HG03354 (cell line): ENCODE data around the gene DERA.
"Not testable (repeated sequence)": the region's sequence is repeated elsewhere in the genome, so short reads cannot be mapped to it uniquely, and the experiment has no call there.

Experiments used
- ATAC-seq: cut with Tn5 transposase; IDR thresholded peaks from one replicate; pipeline ENCODE4 v1.9.1; 2021; ENCODE audit warnings: mild to moderate bottlenecking; ENCODE audit not compliant: unreplicated experiment, poor library complexity, severe bottlenecking

Gene DERA

DNA sequence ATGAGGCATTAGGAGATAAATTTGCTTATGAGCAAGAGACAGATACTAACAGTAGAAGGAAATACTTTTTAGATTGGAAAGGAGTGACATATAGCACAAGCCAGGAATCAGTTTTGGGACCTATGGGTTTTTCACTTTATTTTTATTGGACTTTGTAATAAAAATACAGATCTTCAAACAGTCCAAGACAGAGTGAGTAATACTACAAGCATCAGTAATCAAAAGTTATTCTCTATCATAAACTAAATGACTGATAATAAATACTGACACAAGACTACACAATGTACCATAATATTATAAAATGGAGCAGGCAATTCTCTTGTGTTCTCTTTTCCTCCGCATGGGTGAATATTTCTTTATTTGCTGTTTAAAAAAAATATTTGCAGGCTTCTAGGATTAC is 85.8 kb downstream of the DERA start:
- ATAC-seq = no peak

DNA sequence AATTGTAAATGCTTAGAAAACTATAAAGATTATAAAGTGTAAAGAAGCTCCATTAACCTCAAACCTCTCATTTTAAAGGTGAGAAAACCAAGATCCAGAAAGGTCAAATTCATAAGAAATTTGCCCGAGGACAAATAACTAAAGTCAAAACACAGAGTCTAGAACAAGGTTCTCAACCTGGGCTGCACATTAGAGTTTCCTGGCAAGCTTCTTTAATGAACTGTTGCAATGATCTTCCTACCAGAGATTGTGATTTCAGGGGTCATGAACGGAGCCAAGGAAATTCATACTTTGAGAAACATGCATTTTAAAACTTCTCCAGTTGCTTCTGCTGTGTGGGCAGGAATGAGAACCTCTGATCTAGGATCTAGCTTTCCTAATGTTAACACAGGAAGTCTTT is 86.8 kb downstream of the DERA start:
- no peak for ATAC-seq

DNA sequence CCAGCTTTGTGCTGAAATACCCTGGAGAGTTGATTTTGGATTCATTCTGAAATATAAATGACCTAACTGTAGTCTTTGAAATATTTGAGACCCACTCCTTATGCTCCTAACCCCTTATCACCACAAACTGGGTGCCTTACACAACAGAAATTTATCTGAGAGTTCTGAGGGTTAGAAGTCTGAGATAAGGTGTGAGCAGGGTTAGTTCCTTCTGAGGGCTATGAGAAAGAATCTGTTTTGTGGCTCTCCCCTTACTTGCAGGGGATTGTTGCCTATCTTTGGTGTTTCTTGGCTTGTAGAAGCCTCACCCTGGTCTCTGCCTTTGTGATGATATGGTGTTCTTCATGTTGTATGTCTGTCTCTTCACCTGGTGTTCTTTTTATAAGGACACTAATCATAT is 91.7 kb downstream of the DERA start:
- no peak for ATAC-seq

- no peak for ATAC-seq
Observed at GRCh38 chr12:16003460-16003859, 92.3 kb downstream of the DERA start.

DNA sequence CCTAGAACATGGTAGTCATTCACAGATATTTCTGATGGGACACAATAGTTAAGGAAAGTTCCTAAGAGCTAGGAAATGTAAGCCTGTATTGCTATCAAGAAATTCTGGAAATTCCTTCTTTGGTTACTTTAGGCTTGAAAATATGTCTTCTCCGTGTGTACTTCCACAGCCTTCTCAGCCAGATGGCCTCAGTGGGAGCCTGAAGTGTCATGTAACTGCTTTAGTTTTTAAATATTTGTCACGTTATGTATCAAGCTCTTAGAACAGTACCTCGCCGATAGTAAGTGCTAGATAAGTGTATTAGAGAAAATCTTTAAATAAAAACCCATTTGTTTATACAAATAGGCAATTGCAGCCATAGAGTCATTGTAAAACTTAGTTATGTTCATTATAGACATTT is 95.6 kb downstream of the DERA start:
- no peak for ATAC-seq

DNA sequence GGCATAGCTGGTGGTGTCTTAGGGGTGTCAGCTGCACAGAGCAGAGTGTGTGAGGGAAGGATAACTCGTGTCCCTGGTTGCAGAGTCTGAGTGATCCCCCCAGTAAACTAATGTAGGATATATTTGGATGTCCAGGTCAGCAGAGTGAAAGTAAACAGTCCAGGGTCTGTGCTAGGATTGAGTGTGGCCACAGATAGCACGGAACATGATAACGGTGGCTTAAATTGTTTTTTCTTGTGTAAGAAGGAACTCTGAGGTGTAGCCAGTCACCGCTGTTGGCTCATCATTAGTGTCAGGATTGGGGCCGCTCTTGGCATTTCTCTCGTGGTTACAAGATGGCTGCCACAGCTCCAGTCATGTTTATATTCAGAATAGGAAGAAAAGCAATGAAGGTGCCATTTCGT is 97.3 kb downstream of the DERA start:
- no peak for ATAC-seq

- no peak for ATAC-seq
Observed at GRCh38 chr12:16012117-16012516, 101.0 kb downstream of the DERA start.

GRCh38 chr12:16013722-16014121 is 102.6 kb downstream of the DERA start:
- not testable (repeated sequence) for ATAC-seq

DNA sequence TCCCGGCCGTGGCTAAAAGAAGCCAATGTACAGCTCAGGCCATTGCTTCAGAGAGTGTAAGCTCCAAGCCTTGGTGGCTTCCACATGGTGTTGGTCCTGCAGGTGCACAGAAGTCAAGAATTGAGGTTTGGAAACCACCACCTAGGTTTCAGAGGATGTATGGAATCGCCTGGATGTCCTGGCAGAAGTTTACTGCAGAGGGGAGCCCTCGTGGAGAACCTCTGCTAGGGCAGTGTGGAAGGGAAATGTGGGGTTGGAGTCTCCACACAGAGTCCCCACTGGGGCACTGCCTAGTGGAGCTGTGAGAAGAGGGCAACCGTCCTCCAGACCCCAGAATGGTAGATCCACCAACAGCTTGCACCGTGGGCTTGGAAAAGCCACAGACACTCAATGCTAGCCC is 103.3 kb downstream of the DERA start:
- ATAC-seq = not testable (repeated sequence)

- ATAC-seq = no peak
Observed at GRCh38 chr12:16016748-16017147, 105.6 kb downstream of the DERA start.

- no peak for ATAC-seq
Observed at GRCh38 chr12:16018306-16018705, 107.2 kb downstream of the DERA start.

DNA sequence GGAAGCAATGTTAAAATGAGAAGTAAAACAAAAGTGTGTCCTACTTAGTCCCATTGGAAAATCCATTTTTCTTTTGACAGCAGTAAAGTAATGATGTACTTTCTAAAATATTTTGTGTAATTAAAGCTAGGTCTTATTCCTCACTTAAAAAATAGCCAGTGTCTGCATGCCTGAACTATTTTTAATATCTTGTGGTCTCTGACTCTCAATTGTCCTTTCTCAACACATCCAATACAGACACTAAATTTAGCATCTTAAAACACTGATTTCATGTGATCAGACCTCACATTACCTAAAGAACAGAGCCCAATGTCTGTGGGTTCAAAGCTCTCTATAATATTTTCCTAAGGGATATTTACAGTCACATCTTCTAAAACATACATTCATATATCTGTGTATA is 108.0 kb downstream of the DERA start:
- ATAC-seq = no peak

- no peak for ATAC-seq
Observed at GRCh38 chr12:16020031-16020430, 108.9 kb downstream of the DERA start.

DNA sequence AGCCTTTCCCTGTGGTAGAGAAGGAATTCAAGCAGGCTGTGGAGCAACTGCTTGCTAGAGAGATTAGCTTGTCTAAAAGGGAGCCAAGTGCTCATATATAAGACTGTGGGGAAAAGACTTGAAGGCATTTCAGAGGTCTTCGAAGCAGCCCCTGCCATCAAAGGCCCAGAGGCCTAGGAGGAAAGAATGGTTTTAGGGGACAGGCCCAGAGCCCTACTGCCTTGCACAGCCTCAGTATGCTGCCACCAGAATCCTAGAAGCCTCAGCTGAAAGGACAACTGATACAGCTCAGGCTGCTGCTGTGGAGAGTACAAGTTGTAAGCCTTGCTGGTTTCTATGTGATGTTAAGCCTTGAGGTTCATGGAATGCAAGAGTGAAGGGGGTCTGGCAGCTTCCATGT is 109.9 kb downstream of the DERA start:
- no peak for ATAC-seq

GRCh38 chr12:16021676-16022075 is 110.5 kb downstream of the DERA start:
- ATAC-seq = no peak

DNA sequence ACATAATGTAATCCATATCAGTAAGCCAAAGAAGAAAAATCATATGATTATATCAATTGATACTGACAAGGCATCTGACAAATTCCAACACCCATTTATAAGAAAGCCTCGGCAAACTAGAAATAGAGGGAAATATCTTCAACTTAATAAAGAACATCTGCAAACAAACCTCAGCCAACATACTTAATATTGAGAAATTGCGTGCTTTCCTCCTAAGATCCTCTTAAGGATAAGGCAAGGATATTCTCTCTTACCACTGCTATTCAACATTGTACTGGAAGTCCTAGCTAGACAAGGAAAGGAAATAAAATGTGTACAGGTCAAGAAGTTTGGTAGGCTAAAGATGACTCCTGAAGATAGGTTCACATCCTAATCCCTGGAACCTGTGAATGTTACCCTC is 115.9 kb downstream of the DERA start:
- ATAC-seq = no peak

- ATAC-seq = no peak
Observed at GRCh38 chr12:16030744-16031143, 119.6 kb downstream of the DERA start.

GRCh38 chr12:16034136-16034817 is 123.1 kb downstream of the DERA start:
- no peak for ATAC-seq

DNA sequence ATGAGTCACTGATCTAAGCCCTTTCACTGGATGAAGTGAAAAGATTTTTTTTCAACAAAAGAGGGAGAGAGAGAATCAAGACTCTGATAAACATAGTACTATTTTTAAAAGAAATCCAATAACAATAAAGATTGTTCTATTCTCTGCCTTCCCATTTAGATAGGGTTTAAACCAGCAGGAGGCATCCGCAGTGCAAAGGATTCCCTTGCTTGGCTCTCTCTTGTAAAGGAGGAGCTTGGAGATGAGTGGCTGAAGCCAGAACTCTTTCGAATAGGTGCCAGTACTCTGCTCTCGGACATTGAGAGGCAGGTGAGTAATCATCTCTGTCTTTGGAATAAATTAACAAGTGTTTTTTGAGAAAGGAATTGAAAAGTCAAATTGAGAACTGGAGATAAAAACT is 124.9 kb downstream of the DERA start:
- ATAC-seq = no peak

- ATAC-seq = no peak
Observed at GRCh38 chr12:16037533-16037932, 126.4 kb downstream of the DERA start.

DNA sequence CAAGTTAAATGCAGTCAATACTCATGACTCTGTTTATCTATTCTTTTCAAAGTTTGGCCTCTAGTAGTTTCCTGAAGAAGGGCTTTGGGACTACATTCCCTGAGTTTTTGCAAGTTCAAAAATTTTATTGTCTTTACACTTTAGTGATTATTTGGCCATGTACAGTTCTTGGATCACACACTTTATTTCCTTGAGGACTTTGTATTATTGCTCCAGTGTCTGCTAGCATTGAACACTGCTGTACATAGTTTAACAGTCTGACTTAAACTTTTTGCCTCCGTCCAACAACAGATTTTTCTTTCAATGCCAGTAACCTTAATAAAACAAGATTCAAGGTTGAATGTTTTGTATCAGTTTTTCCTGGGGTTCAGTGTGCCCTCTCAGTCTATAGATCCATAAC is 132.3 kb downstream of the DERA start:
- ATAC-seq = no peak

DNA sequence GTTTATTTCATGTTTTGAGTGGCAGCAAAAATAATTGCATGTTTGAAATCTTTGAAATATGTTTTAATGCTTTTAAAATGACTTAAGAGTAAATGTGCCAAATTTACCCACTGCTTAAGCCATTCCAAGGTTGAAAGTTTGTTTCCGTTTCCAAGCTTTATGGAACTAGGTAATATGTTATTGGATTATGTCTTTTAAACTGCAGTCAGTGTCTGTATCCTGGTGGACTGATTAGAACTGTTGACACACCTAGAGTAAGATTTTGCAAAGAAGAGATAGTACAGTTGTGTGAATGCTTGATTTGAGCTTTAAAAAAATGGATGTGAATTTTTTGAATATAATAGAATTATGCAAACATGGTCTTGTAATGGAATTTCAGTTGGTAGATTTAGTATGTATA is 135.1 kb downstream of the DERA start:
- no peak for ATAC-seq
